ENCODE results near the gene CTNNBL1. TPM values are rescaled to one million over a fixed set of nuclear protein-coding genes. Genes with fewer than 3 reads are reported as not detected.
"Not testable (repeated sequence)": the region's sequence is repeated elsewhere in the genome, so short reads cannot be mapped to it uniquely, and the experiment has no call there.

CTNNBL1 gene
- total RNA-seq, 2 experiments from 2014 or later, result 72.6 to 93.4 TPM

DNA sequence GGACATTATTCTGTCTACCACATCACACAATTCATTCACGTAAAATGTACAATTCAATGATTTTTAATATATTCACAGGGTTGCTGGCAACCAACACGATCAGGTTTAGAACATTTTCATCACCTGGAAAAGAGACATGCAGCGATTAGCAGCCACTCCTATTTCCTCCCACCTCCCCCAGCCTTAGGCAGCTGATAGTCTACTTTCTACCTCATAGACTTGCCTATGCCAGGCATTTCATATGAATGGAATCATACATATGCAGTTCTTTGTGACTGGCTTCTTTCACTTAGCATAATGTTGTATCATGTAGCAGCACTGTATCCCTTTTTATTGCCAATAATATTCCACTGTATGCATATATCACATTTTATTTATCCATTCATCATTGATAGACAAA is 31.5 kb upstream of the CTNNBL1 start:
- Mint-ChIP-seq H3K27me3 (peaks cover 5% of the 10 kb centered on the region), H3K36me3 (ENCODE audit: low read depth) (no peaks in the 10 kb centered on the region), H3K4me3 (no peak overlapping the region), H3K9me3 (ENCODE audit: low read depth) (peaks cover 10% of the 10 kb centered on the region), H3K4me1 (no peaks in the 10 kb centered on the region), H3K27ac (no peak overlapping the region)
- ATAC-seq (no peak), DNase-seq (no peak)
- ChIA-PET CTCF (no interaction called here), POLR2A (no interaction called here)
- intact Hi-C loops (cut with DNase I, micrococcal nuclease), result no loop called here

DNA sequence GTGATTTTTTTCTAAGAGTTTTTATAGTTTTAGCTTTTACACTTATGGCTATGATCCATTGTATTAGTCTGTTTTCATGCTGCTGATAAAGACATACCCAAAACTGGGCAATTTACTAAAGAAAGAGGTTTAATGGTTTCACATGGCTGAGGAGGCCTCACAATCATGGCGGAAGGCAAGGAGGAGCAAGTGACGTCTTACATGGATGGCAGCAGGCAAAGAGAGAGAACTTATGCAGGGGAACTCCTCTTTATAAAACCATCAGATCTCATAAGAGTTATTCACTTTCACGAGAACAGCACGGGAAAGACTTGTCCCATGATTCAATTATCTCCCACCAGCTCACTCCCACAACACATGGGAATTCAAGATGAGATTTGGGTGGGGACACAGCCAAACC is 29.2 kb upstream of the CTNNBL1 start:
- CTCF ChIA-PET; H3K4me1 Mint-ChIP-seq; H3K27ac Mint-ChIP-seq; H3K27me3 Mint-ChIP-seq; H3K9me3 Mint-ChIP-seq (ENCODE audit: low read depth); POLR2A ChIA-PET; ATAC-seq; H3K36me3 Mint-ChIP-seq (ENCODE audit: low read depth); DNase-seq; H3K4me3 Mint-ChIP-seq; intact Hi-C loops (cut with DNase I, micrococcal nuclease): not testable (repeated sequence)

DNA sequence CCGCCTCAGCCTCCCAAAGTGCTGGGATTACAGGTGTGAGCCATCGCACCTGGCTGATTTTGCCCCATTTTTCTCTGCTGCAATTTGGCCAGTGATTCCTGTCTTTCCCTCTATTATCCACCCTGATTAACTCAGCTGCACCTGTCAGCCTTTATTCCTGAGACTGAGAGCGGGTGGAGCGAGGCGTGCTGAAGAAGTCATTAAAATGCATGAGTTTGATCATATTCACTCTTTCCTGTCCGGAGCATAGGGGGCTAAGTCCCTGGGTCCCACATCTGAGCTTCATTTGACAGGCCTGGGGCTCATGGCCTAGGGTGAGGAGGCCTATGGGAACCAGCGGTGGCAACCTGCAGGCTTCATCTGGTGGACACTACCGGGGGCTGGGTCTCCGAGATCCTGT is 25.7 kb upstream of the CTNNBL1 start:
- Mint-ChIP-seq H3K27ac (no peak overlapping the region), H3K4me1 (peaks cover 4% of the 10 kb centered on the region), H3K36me3 (ENCODE audit: low read depth) (no peaks in the 10 kb centered on the region), H3K9me3 (ENCODE audit: low read depth) (peaks cover 10% of the 10 kb centered on the region), H3K27me3 (peaks cover 31% of the 10 kb centered on the region), H3K4me3 (no peak overlapping the region)
- no peak for DNase-seq
- ATAC-seq, result no peak
- CTCF ChIA-PET, result no interaction called here
- POLR2A ChIA-PET, result no interaction called here
- intact Hi-C loops (cut with DNase I, micrococcal nuclease), result no loop called here

DNA sequence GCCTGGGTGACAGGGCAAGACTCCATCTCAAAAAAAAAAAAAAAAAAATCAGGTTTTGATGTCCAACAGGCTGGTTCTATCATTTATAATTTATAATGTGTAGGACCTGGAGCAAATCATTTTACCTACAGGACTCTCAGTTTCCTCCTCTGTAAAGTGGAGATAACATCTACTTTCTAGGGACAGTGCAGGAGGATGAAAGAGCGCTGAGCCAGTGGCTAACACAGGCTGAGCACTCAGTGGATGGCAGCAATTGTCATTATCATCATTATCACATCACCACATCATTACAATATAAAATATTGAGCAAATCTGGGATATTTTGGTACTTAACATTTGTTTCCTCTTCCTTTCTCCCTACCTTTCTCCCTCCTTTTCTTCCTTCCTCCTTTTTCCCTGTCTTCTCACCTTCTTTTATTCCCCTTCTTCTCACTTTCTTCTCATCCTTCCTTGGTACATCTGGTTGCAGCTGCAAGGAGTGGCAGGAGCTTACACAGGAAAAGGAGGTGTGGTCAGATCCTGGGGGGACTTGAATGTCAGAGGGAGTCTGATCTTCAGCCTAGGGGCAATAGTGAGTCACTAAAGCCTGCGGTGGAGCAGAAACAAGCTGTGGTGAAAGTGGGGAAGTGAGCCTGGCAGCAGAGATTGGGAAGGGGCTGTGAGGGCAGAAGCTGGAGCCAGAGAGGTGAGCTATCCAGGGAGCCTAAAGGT is 24.6 kb upstream of the CTNNBL1 start:
- no peak overlapping the region for H3K27ac Mint-ChIP-seq
- no peaks in the 10 kb centered on the region for H3K36me3 Mint-ChIP-seq (ENCODE audit: low read depth)
- H3K4me1 Mint-ChIP-seq, result peaks cover 4% of the 10 kb centered on the region
- H3K4me3 Mint-ChIP-seq, result no peak overlapping the region
- DNase-seq (peak; percentile 20), ATAC-seq (peak; percentile 30)
- ChIA-PET CTCF (no interaction called here), POLR2A (no interaction called here)
- peaks cover 7% of the 10 kb centered on the region for H3K9me3 Mint-ChIP-seq (ENCODE audit: low read depth)
- intact Hi-C loops (cut with DNase I, micrococcal nuclease), result no loop called here
- H3K27me3 Mint-ChIP-seq, result peaks cover 31% of the 10 kb centered on the region

DNA sequence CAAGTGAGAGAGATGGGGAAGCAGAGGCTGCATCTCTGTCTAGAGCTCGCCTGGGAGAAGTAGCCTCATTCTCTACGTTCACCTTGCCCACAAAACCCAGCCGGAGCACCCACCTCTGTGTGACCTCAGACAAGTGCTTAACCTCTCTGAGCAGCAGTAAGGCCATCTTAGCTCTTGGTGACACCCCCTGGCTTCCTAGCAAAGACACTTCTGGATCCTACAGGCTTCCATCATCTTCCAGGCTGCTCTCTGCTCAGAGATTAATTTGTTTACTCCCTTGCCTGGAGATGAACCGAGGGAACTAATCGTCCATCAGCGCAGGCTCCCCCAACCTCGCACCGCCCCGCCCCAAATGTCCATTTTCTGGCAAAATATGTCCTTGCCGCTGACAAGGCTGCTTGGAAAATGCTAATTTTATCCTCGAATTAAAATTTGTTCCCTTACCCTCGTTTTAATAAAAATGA is 24.0 kb upstream of the CTNNBL1 start:
- POLR2A ChIA-PET, result no interaction called here
- Mint-ChIP-seq H3K36me3 (ENCODE audit: low read depth) (no peaks in the 10 kb centered on the region), H3K27me3 (peaks cover 33% of the 10 kb centered on the region), H3K27ac (no peak overlapping the region), H3K4me1 (peaks cover 4% of the 10 kb centered on the region), H3K9me3 (ENCODE audit: low read depth) (peaks cover 2% of the 10 kb centered on the region), H3K4me3 (no peak overlapping the region)
- CTCF ChIA-PET, result no interaction called here
- no peak for ATAC-seq
- DNase-seq, result no peak
- intact Hi-C loops (cut with DNase I, micrococcal nuclease), result no loop called here

DNA sequence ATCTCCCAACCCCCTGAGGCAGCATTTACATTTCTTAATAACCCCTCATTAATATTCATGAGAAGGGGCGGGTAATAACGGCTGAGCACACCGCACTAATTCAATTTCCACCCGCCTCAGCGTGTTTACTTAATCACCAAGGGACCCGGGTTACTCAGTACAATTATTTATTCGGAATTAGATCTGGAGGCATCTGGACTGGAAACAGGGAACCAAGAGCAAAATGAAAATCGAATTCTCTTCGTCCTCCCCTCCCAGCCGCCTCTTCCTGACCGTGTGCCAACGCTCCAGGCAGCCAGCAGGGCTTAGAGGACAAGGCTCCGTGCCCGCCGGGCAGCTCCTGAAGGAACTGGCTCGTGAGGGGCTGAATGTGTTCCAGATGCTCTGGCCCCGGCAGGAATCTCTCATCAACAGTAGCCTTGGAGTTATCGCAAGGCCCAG is 23.5 kb upstream of the CTNNBL1 start:
- Mint-ChIP-seq H3K4me3 (no peak overlapping the region), H3K36me3 (ENCODE audit: low read depth) (no peaks in the 10 kb centered on the region), H3K27ac (no peak overlapping the region), H3K9me3 (ENCODE audit: low read depth) (peaks cover 2% of the 10 kb centered on the region), H3K27me3 (peaks cover 33% of the 10 kb centered on the region), H3K4me1 (peaks cover 4% of the 10 kb centered on the region)
- intact Hi-C loops (cut with DNase I, micrococcal nuclease), result no loop called here
- ChIA-PET POLR2A (no interaction called here), CTCF (no interaction called here)
- DNase-seq (no peak), ATAC-seq (no peak)

DNA sequence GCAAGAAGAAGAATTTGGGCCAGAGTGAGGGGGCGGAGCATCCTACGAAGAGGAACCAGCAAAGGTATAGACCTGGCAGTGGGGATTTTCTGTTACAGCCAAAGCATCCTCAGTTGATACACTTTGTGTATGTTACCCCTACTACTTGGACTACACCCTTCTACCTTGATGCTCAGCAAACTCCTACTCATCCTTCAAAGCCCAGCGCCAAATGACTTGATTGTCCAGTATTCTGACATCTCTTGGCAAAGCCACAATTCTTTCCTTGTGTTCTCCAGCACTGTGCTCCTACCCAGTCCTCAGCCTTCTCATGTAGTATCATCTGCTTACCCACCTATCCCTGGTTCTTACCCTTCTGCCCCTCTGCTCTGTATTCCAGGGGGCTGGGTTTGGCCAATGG is 21.7 kb upstream of the CTNNBL1 start:
- Mint-ChIP-seq H3K9me3 (ENCODE audit: low read depth) (no peaks in the 10 kb centered on the region), H3K27ac (no peak overlapping the region), H3K27me3 (peaks cover 33% of the 10 kb centered on the region), H3K4me3 (no peak overlapping the region), H3K36me3 (ENCODE audit: low read depth) (no peaks in the 10 kb centered on the region), H3K4me1 (peaks cover 4% of the 10 kb centered on the region)
- DNase-seq (no peak), ATAC-seq (no peak)
- ChIA-PET POLR2A (no interaction called here), CTCF (no interaction called here)
- intact Hi-C loops (cut with DNase I, micrococcal nuclease), result no loop called here

DNA sequence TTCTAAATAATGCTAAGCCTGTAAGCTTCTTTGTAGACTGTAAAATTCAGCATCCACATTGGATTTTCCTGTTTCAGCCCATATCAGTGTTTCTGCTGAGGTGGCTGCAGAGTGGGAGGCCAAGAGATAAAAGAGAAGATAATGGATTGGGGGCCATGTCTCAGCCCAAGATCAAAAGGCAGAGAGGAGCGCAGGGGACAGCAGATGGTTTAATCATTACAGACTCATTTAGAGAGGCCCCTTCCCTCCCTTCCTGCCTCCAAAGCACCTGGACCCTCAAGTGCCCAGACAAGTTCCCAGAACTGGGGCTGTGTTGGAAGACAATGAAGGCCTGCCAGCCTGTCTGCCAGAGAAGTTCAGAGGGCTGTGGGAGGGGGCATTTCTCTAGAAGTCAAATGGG is 20.4 kb upstream of the CTNNBL1 start:
- intact Hi-C loops (cut with DNase I, micrococcal nuclease), result no loop called here
- H3K36me3 Mint-ChIP-seq (ENCODE audit: low read depth), result no peaks in the 10 kb centered on the region
- ChIA-PET CTCF (no interaction called here), POLR2A (no interaction called here)
- DNase-seq, result no peak
- no peak overlapping the region for H3K27ac Mint-ChIP-seq
- no peaks in the 10 kb centered on the region for H3K9me3 Mint-ChIP-seq (ENCODE audit: low read depth)
- peaks cover 36% of the 10 kb centered on the region for H3K27me3 Mint-ChIP-seq
- ATAC-seq, result no peak
- peaks cover 4% of the 10 kb centered on the region for H3K4me1 Mint-ChIP-seq
- H3K4me3 Mint-ChIP-seq, result no peak overlapping the region

DNA sequence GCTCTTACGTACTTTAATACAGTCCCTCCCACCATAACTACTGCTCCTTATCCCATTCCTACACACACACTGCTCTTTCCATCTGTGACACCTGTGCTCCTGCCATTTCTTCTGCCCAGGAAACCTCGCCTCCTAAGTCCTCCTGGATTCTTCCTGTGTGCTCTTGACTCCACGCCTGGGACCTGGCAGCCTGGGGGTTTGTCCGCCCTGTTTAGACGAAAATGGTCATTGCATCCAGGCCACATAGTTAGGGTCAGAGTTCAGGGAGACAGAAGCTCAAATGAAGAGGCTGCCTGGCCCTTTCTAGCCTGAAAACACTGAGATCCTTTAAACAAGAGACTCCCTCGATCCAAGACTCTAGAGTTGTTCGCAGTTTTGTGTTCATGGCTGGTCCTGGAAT is 17.4 kb upstream of the CTNNBL1 start:
- no peak overlapping the region for H3K4me3 Mint-ChIP-seq
- intact Hi-C loops (cut with DNase I, micrococcal nuclease), result no loop called here
- H3K9me3 Mint-ChIP-seq (ENCODE audit: low read depth), result no peaks in the 10 kb centered on the region
- no peak overlapping the region for H3K27ac Mint-ChIP-seq
- DNase-seq (no peak), ATAC-seq (no peak)
- H3K4me1 Mint-ChIP-seq, result no peaks in the 10 kb centered on the region
- no peaks in the 10 kb centered on the region for H3K36me3 Mint-ChIP-seq (ENCODE audit: low read depth)
- H3K27me3 Mint-ChIP-seq, result peaks cover 31% of the 10 kb centered on the region
- POLR2A ChIA-PET, result no interaction called here
- CTCF ChIA-PET, result no interaction called here

DNA sequence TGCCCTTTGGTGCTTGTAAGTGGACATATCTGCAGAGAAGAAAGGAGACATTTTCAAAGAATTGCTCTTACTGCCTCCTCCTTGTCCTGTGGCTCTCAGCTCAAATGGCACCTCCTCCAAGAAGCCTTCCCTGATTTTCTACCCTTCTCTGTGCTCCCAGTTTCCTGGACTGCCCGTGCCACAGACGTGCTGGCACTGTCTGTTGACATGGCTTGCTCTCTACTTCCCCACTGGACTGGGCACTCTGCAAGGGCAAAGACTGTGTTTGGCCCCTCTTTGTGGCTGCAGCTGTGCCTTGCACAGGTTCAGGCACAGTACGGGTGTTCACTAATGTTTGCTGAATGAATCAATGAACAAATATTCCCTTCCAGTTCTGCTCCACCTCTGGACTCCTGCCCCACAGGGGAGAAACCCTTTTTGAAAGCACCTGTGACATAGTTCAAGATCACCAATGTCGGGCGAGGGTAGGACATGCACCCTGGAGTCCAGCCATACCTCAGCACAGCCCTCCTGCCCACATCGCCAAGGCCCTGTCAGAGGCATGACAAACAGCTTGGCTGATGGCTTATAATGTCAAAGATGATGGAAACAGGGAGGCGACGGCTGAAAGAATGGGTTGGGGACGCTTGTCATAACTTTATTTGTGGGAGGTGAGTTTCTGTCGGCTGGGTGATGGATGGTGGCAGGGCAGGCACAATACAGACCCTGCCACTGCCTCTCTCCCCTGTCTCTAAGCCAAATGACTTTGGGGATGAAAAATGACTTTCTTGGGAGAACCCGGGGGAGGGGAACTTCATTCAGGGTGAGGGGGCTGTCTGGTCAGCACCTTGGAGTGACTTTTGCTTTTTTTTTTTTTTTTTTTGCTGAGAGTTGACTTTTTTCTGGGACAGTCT is 15.6 kb upstream of the CTNNBL1 start:
- DNase-seq (no peak), ATAC-seq (no peak)
- no peak overlapping the region for H3K27ac Mint-ChIP-seq
- H3K27me3 Mint-ChIP-seq, result peaks cover 26% of the 10 kb centered on the region
- no peaks in the 10 kb centered on the region for H3K9me3 Mint-ChIP-seq (ENCODE audit: low read depth)
- no peaks in the 10 kb centered on the region for H3K4me1 Mint-ChIP-seq
- H3K36me3 Mint-ChIP-seq (ENCODE audit: low read depth), result no peaks in the 10 kb centered on the region
- CTCF ChIA-PET, result no interaction called here
- H3K4me3 Mint-ChIP-seq, result no peak overlapping the region
- POLR2A ChIA-PET, result interaction anchor here (0.5 kb wide), 1 partner anchor 80 kb away, joined by 4 read pairs; no protein-coding TSS in a partner anchor
- intact Hi-C loops (cut with DNase I, micrococcal nuclease), result no loop called here

DNA sequence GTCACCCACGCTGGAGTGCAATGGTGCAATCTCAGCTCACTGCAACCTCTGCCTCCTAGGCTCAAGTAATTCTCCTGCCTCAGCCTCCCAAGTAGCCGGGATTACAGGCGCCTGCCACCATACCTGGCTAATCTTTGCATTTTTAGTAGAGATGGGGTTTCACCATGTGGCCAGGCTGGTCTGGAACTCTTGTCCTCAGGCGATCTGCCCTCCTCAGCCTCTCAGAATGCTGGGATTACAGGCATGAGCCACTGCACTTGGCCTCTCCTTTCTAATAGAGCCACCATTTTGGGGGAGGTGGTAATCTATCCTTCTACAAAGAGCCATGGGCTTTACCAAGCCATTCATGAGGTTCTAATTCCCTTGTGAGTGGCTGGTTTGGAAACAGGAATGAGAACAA is 14.1 kb upstream of the CTNNBL1 start:
- ATAC-seq; POLR2A ChIA-PET; DNase-seq; H3K4me3 Mint-ChIP-seq; intact Hi-C loops (cut with DNase I, micrococcal nuclease); H3K4me1 Mint-ChIP-seq; H3K27ac Mint-ChIP-seq; CTCF ChIA-PET; H3K36me3 Mint-ChIP-seq (ENCODE audit: low read depth); H3K9me3 Mint-ChIP-seq (ENCODE audit: low read depth): not testable (repeated sequence)
- H3K27me3 Mint-ChIP-seq, result peaks cover 25% of the 10 kb centered on the region

DNA sequence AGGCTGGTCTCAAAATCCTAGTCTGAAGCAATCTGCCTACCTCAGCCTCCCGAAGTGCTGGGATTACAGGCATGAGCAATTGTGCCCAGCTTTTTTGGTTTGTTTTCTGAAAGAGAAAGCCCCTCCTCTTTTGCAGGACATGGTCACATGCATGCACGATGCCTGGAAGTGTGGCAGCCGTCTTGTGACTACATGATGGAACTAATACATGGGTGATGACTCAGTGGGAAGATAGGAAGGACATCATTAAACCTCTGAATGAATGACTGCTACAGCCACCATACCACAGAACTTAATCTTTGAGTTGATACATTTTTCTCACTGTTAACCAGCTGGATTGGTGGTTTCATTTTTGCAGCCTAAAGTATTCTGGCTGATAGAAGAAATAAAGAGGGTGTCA is 13.4 kb upstream of the CTNNBL1 start:
- ChIA-PET CTCF (no interaction called here), POLR2A (no interaction called here)
- Mint-ChIP-seq H3K36me3 (ENCODE audit: low read depth) (no peaks in the 10 kb centered on the region), H3K27ac (no peak overlapping the region), H3K9me3 (ENCODE audit: low read depth) (no peaks in the 10 kb centered on the region), H3K4me1 (no peaks in the 10 kb centered on the region), H3K4me3 (no peak overlapping the region), H3K27me3 (peaks cover 24% of the 10 kb centered on the region)
- ATAC-seq (peak; percentile 47), DNase-seq (no peak)
- intact Hi-C loops (cut with DNase I, micrococcal nuclease), result no loop called here

All from activated CD4-positive, alpha-beta T cell treated with anti-CD3 and anti-CD28 coated beads for 36 hours (primary cell).